Urothelium cell line (cell line): ENCODE results near the gene EXPH5.
"Not testable (repeated sequence)": the region's sequence is repeated elsewhere in the genome, so short reads cannot be mapped to it uniquely, and the experiment has no call there.

Experiments
- DNase-seq: peaks from one replicate; pipeline ENCODE4 v3.0.0; 2011; ENCODE audit warnings: low spot score, mixed read lengths
- FAIRE-seq: peaks from 2 replicates; lab custom pipeline; 2011; peaks lifted over from hg19 to GRCh38; lab: Jason Lieb, UNC

Gene EXPH5

GRCh38 chr11:108593214-108593922 is at the start of gene EXPH5:
EXPH5 (minus strand) TSS chr11:108593768; CDS start chr11:108593536, 232 bp downstream.
- peak; percentile 90 for FAIRE-seq
- DNase-seq, result peak; percentile 92

- not testable (repeated sequence) for FAIRE-seq, DNase-seq
Measured at GRCh38 chr11:108641752-108642151, 48.2 kb upstream of the EXPH5 start.

- FAIRE-seq, result no peak
- no peak for DNase-seq
Measured at GRCh38 chr11:108639146-108639545, 45.6 kb upstream of the EXPH5 start.

GRCh38 chr11:108636222-108636621 is 42.7 kb upstream of the EXPH5 start:
- DNase-seq (no peak), FAIRE-seq (no peak)

- no peak for FAIRE-seq
Measured at GRCh38 chr11:108635106-108635505, 41.5 kb upstream of the EXPH5 start.

GRCh38 chr11:108632041-108632704 is 38.6 kb upstream of the EXPH5 start:
- DNase-seq, result no peak
- FAIRE-seq, result no peak

More at GRCh38 chr11:108635106-108635505, 41.5 kb upstream of the EXPH5 start:
- no peak for DNase-seq

- FAIRE-seq (no peak), DNase-seq (no peak)
Measured at GRCh38 chr11:108629274-108629673, 35.7 kb upstream of the EXPH5 start.

- DNase-seq, result no peak
- FAIRE-seq, result no peak
Measured at GRCh38 chr11:108628812-108629211, 35.2 kb upstream of the EXPH5 start.

- no peak for FAIRE-seq
- DNase-seq, result no peak
Measured at GRCh38 chr11:108628326-108628725, 34.8 kb upstream of the EXPH5 start.

GRCh38 chr11:108624196-108624925 is 30.8 kb upstream of the EXPH5 start:
- DNase-seq, result no peak
- FAIRE-seq, result no peak

- DNase-seq, result no peak
- no peak for FAIRE-seq
Measured at GRCh38 chr11:108622341-108622740, 28.8 kb upstream of the EXPH5 start.

- no peak for FAIRE-seq
- no peak for DNase-seq
Measured at GRCh38 chr11:108620958-108621772, 27.6 kb upstream of the EXPH5 start.

GRCh38 chr11:108618529-108618928 is 25.0 kb upstream of the EXPH5 start:
- FAIRE-seq, result no peak
- no peak for DNase-seq

- no peak for DNase-seq
- FAIRE-seq, result no peak
Measured at GRCh38 chr11:108617055-108617454, 23.5 kb upstream of the EXPH5 start.

- no peak for FAIRE-seq
Measured at GRCh38 chr11:108616549-108616948, 23.0 kb upstream of the EXPH5 start.

GRCh38 chr11:108614086-108614485 is 20.5 kb upstream of the EXPH5 start:
- FAIRE-seq (no peak), DNase-seq (no peak)

More at GRCh38 chr11:108616549-108616948, 23.0 kb upstream of the EXPH5 start:
- DNase-seq, result peak; percentile 88

GRCh38 chr11:108609682-108610081 is 16.1 kb upstream of the EXPH5 start:
- DNase-seq, result peak; percentile 56
- peak; percentile 91 for FAIRE-seq

- DNase-seq, result no peak
- FAIRE-seq, result no peak
Measured at GRCh38 chr11:108608548-108608947, 15.0 kb upstream of the EXPH5 start.

GRCh38 chr11:108606495-108607160 is 13.1 kb upstream of the EXPH5 start:
- FAIRE-seq, result no peak
- DNase-seq, result peak; percentile 36

- FAIRE-seq, result no peak
- no peak for DNase-seq
Measured at GRCh38 chr11:108606070-108606469, 12.5 kb upstream of the EXPH5 start.
